Measurements from ENCODE around the gene TMBIM1. TPM values are rescaled to one million over a fixed set of nuclear protein-coding genes. Genes with fewer than 3 reads are reported as not detected.

TMBIM1 gene
- total RNA-seq, 4 donors from 2014 or later, result 238 to 342 (median 275) TPM

DNA sequence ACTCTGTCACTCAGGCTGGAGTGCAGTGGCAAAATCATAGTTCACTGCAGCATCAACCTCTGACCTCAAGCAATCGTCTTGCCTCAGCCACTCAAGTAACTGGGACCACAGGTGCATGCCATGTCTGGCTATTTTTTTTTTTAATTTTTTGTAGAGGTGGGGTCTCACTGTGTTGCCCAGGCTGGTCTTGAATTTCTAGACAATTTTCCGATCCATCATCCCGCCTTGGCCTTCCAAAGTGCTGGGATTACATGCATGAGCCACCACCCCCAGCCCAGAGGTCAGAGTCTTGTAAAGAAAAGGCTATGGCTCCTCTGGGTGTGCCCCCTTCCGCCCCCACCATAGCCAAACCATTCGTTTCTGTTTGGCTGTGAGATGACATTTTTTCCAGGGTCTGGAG, 13.1 kb upstream of the TMBIM1 start:
- Histone ChIP-seq H3K36me3 (no peaks in the 10 kb centered on the region), H3K4me1 (peaks cover 0 to 7% (median 3%) of the 10 kb centered on the region in 3 donors), H3K4me3 (no peak overlapping the region), H3K27ac (no peak overlapping the region), H3K9me3 (no peaks in the 10 kb centered on the region), H3K27me3 (no peaks in the 10 kb centered on the region)
- no peak for DNase-seq
- TF ChIP-seq POLR2A (IDR thresholded peaks at IDR 0.05) (no peak), CTCF (IDR thresholded peaks at IDR 0.05) (no peak)
- intact Hi-C loops (cut with DNase I), result loop anchor here (5.0 kb wide), 1 partner anchor 42 kb away; no protein-coding TSS in a partner anchor
- WGBS, 2 donors, result 63 to 80% methylated on average over 2 to 5 of the region's 5 CpGs

GRCh38 chr2:218301176-218301819, 9.0 kb upstream of the TMBIM1 start:
- TF ChIP-seq POLR2A (IDR thresholded peaks at IDR 0.05) (no peak), CTCF (IDR thresholded peaks at IDR 0.05) (peak; percentile 98 to 99 (median 98))
- Histone ChIP-seq H3K36me3 (no peaks in the 10 kb centered on the region), H3K9me3 (no peaks in the 10 kb centered on the region), H3K27me3 (no peaks in the 10 kb centered on the region), H3K4me1 (peaks cover 4 to 37% (median 24%) of the 10 kb centered on the region in 3 donors), H3K27ac (peak overlapping the region in 1 of 4 donors; percentile 49), H3K4me3 (no peak overlapping the region)
- 6% methylated on average over 8 to 9 of the region's 9 CpGs for WGBS, 2 donors
- intact Hi-C loops (cut with DNase I), result no loop called here
- no peak for DNase-seq

- no peak overlapping the region for H3K4me3 ChIP-seq
- no peak overlapping the region for H3K27ac ChIP-seq
- H3K27me3 ChIP-seq, result no peaks in the 10 kb centered on the region
- peaks cover 10 to 49% (median 32%) of the 10 kb centered on the region in 3 donors for H3K4me1 ChIP-seq
- intact Hi-C loops (cut with DNase I), result no loop called here
- no peak for TF ChIP-seq CTCF (IDR thresholded peaks at IDR 0.05)
- TF ChIP-seq POLR2A (IDR thresholded peaks at IDR 0.05), result no peak
- DNase-seq, result no peak
- no peaks in the 10 kb centered on the region for H3K36me3 ChIP-seq
- no peaks in the 10 kb centered on the region for H3K9me3 ChIP-seq
- 74 to 77% methylated on average over 4 of the region's 4 CpGs for WGBS, 2 donors
Measured at GRCh38 chr2:218300141-218300540, 7.8 kb upstream of the TMBIM1 start.

DNA sequence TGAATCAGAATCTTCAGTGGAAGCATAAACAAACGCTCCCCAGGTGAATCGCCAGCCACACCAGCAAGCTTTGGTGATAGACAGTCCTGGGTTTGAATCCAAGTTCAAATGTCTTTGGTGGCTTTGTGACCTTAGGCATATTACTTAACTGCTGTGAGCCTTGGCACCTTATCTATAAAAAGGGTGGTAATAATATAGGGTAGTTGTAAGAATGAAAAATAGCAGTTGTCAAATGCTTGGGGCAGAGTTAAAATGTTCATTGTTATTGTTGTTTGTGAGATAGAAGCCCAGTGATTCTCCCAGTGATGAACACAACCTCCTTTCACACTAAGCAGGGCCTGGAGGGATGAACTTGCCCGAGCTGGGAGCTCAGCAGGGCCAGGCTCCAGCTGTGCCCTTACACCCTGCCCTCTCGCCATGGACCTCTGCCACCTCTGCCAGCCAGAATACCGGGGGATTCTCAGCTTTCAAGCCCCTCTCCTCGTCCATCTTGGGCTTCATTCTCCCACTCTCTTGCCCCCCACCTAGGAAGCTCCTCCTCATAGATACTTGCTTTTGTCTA, 6.1 kb upstream of the TMBIM1 start:
- peaks cover 25 to 66% (median 49%) of the 10 kb centered on the region in 3 donors for H3K4me1 ChIP-seq
- no peaks in the 10 kb centered on the region for H3K36me3 ChIP-seq
- 38 to 41% methylated on average over 6 of the region's 6 CpGs for WGBS, 2 donors
- H3K9me3 ChIP-seq, result no peaks in the 10 kb centered on the region
- H3K27ac ChIP-seq, result peak overlapping the region; percentile 85 to 98 (median 96)
- no peak for TF ChIP-seq CTCF (IDR thresholded peaks at IDR 0.05)
- TF ChIP-seq POLR2A (IDR thresholded peaks at IDR 0.05), result peak in 1 of 4 donors; percentile 11
- H3K4me3 ChIP-seq, result no peak overlapping the region
- intact Hi-C loops (cut with DNase I), result no loop called here
- DNase-seq, result no peak
- no peaks in the 10 kb centered on the region for H3K27me3 ChIP-seq

- Histone ChIP-seq H3K27me3 (no peaks in the 10 kb centered on the region), H3K4me1 (peaks cover 31 to 76% (median 56%) of the 10 kb centered on the region in 3 donors), H3K9me3 (no peaks in the 10 kb centered on the region), H3K36me3 (no peaks in the 10 kb centered on the region), H3K4me3 (no peak overlapping the region), H3K27ac (peak overlapping the region; percentile 85 to 98 (median 96))
- intact Hi-C loops (cut with DNase I), result no loop called here
- TF ChIP-seq POLR2A (IDR thresholded peaks at IDR 0.05), result no peak
- no peak for TF ChIP-seq CTCF (IDR thresholded peaks at IDR 0.05)
- no peak for DNase-seq
- WGBS, 2 donors, result 72 to 85% methylated on average over 2 to 7 of the region's 7 CpGs
Measured at GRCh38 chr2:218296847-218297246, 4.5 kb upstream of the TMBIM1 start.

Data from esophagus squamous epithelium (tissue), 5 donors.